Measurements from ENCODE around the gene SDK1.

SDK1 gene

DNA sequence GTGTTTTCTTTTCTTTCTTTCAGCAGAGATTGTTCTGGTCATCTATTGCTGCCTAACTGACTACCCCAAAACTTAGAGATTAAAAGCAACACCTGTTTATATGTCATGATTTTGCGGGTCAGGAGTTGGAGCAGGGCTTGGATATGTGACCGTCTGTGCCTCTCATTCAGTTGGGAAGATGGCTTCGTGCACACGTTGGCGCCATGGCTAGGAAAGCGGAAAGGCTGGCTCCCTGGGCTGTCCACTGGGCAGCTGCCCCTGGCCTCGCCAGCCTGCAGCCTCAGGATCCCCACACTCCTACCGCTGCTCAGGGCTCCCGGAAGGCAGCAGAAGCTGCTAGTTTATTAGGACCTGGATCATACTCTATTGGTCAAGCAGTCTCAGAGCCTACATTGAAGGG is 742.9 kb downstream of the SDK1 start:
- no peak overlapping the region for H3K9ac ChIP-seq (ENCODE audit: low read length in 2 of 2)
- no peaks in the 10 kb centered on the region for H3K27me3 ChIP-seq (ENCODE audit: control insufficient read depth in 1 of 2, insufficient read depth in 2 of 2, low read length in 2 of 2)
- no peaks in the 10 kb centered on the region for H3K36me3 ChIP-seq (ENCODE audit: control insufficient read depth in 2 of 2, insufficient read depth in 2 of 2, low read length in 2 of 2)
- no peaks in the 10 kb centered on the region for H3K9me3 ChIP-seq (ENCODE audit: control insufficient read depth in 2 of 2, low read length in 2 of 2)
- H3K4me1 ChIP-seq (ENCODE audit: control insufficient read depth, insufficient read depth, low read length) = no peaks in the 10 kb centered on the region
- no peak overlapping the region for H3K4me3 ChIP-seq (ENCODE audit: low read length in 2 of 2)
- H3K27ac ChIP-seq (ENCODE audit: low read length) = no peak overlapping the region

DNA sequence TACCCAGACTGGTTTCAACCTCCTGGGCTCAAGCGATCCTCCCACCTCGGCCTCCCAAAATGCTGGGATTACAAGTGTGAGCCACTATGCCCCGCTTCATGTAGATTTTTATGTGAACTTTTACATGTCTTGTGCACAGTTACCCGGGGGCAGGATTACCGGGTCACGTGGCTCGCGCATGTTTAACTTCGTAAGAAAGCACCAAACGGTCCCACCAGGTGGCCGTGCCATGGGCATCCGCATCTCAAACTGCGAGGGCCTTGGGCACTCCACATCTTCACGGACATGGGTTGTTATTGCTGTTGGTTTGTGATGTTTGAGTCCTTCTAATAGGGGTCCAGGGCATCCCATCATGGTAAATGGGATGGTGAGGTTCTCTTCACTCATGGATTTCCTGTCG is 744.4 kb downstream of the SDK1 start:
- Histone ChIP-seq H3K9ac (ENCODE audit: low read length in 2 of 2) (no peak overlapping the region), H3K27ac (ENCODE audit: low read length) (no peak overlapping the region), H3K4me3 (ENCODE audit: low read length in 2 of 2) (no peak overlapping the region), H3K27me3 (ENCODE audit: control insufficient read depth in 1 of 2, insufficient read depth in 2 of 2, low read length in 2 of 2) (no peaks in the 10 kb centered on the region), H3K9me3 (ENCODE audit: control insufficient read depth in 2 of 2, low read length in 2 of 2) (no peaks in the 10 kb centered on the region), H3K36me3 (ENCODE audit: control insufficient read depth in 2 of 2, insufficient read depth in 2 of 2, low read length in 2 of 2) (no peaks in the 10 kb centered on the region), H3K4me1 (ENCODE audit: control insufficient read depth, insufficient read depth, low read length) (no peaks in the 10 kb centered on the region)

DNA sequence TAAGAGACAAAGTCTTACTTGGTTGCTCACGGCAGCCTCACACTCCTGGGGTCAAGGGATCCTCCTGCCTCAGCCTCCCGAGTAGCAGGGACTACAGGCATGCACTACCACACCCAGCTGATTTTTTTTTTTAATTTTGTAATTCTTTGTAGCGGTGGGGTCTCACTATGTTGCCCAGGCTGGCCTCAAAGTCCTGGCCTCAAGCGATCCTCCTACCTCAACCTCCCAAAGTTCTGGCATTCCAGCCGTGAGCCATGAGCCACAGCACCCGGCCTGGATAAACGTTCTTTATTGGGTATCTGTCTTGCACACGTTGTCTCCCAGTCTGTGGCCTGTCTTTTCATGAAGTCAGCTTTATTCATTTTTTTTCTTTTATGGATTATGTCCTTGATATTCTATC is 744.9 kb downstream of the SDK1 start:
- H3K9ac ChIP-seq (ENCODE audit: low read length in 2 of 2) = no peak overlapping the region
- H3K27me3 ChIP-seq (ENCODE audit: control insufficient read depth in 1 of 2, insufficient read depth in 2 of 2, low read length in 2 of 2) = no peaks in the 10 kb centered on the region
- H3K4me3 ChIP-seq (ENCODE audit: low read length in 2 of 2) = no peak overlapping the region
- H3K9me3 ChIP-seq (ENCODE audit: control insufficient read depth in 2 of 2, low read length in 2 of 2) = no peaks in the 10 kb centered on the region
- no peak overlapping the region for H3K27ac ChIP-seq (ENCODE audit: low read length)
- H3K36me3 ChIP-seq (ENCODE audit: control insufficient read depth in 2 of 2, insufficient read depth in 2 of 2, low read length in 2 of 2) = no peaks in the 10 kb centered on the region
- H3K4me1 ChIP-seq (ENCODE audit: control insufficient read depth, insufficient read depth, low read length) = no peaks in the 10 kb centered on the region

DNA sequence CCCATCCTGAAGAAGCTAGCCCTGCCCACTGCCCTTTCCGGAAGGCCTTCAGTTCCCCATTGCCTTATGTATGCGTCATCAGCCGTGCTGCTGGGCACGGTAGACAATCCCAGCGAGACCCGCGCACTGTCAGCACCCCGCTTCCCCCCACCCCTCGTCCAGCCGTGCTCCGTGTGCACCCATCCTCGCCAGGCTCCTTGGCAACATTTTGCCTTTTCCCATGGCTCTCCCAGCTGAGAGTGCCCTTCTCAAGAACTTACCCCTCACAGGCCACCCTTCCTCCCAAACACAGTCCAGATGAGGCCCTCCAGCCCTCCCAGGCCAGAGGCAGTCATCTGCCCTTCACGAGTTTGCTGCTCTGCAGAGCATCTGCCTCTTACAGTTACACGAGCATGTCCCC is 747.3 kb downstream of the SDK1 start:
- Histone ChIP-seq H3K9ac (ENCODE audit: low read length in 2 of 2) (no peak overlapping the region), H3K27ac (ENCODE audit: low read length) (no peak overlapping the region), H3K9me3 (ENCODE audit: control insufficient read depth in 2 of 2, low read length in 2 of 2) (no peaks in the 10 kb centered on the region), H3K4me1 (ENCODE audit: control insufficient read depth, insufficient read depth, low read length) (no peaks in the 10 kb centered on the region), H3K27me3 (ENCODE audit: control insufficient read depth in 1 of 2, insufficient read depth in 2 of 2, low read length in 2 of 2) (no peaks in the 10 kb centered on the region), H3K4me3 (ENCODE audit: low read length in 2 of 2) (no peak overlapping the region), H3K36me3 (ENCODE audit: control insufficient read depth in 2 of 2, insufficient read depth in 2 of 2, low read length in 2 of 2) (no peaks in the 10 kb centered on the region)

DNA sequence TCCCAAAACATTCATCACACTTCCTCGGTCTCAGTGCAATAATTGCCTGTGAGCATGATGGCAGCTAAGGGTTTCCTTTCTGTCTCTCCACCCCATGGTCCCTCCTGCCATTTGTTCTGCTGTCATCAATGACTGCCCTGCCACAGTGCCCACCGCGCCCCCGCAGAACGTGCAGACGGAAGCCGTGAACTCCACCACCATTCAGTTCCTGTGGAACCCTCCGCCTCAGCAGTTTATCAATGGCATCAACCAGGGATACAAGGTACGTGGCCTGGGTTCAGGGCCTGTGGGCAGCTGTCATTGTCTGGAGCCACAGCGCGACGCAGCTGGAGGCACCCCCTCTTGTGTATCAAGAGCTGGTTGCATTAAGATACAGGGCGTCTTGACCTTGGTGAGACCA is 748.1 kb downstream of the SDK1 start:
- Histone ChIP-seq H3K9me3 (ENCODE audit: control insufficient read depth in 2 of 2, low read length in 2 of 2) (no peaks in the 10 kb centered on the region), H3K9ac (ENCODE audit: low read length in 2 of 2) (no peak overlapping the region), H3K4me1 (ENCODE audit: control insufficient read depth, insufficient read depth, low read length) (no peaks in the 10 kb centered on the region), H3K4me3 (ENCODE audit: low read length in 2 of 2) (no peak overlapping the region), H3K27ac (ENCODE audit: low read length) (no peak overlapping the region), H3K27me3 (ENCODE audit: control insufficient read depth in 1 of 2, insufficient read depth in 2 of 2, low read length in 2 of 2) (no peaks in the 10 kb centered on the region), H3K36me3 (ENCODE audit: control insufficient read depth in 2 of 2, insufficient read depth in 2 of 2, low read length in 2 of 2) (no peaks in the 10 kb centered on the region)

DNA sequence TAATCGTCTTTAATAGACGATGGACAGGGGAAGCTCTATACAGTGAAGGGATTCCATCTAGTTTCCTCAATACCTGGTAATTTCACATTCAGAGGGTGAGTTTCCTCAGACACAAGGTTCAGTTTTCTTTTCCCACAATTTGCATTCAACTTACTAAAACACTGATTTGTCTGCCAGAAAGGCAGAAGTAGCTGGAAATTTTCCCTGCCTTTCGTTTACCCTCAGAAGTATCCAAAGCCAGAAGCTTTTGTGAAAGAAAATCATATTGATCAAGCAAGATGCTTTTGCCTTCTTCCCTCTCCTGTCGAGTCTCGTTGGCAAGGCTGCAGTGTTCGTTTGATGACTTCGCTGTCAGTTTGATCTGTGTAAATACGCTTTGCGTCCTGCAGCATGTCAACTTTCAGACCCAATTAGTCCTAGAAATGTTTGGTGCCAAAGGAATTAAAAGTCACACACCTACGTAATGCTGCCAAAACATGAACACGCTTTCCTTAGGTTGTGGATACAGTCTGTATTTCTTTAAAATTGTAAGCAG is 749.1 kb downstream of the SDK1 start:
- Histone ChIP-seq H3K9ac (ENCODE audit: low read length in 2 of 2) (no peak overlapping the region), H3K4me1 (ENCODE audit: control insufficient read depth, insufficient read depth, low read length) (no peaks in the 10 kb centered on the region), H3K4me3 (ENCODE audit: low read length in 2 of 2) (no peak overlapping the region), H3K9me3 (ENCODE audit: control insufficient read depth in 2 of 2, low read length in 2 of 2) (no peaks in the 10 kb centered on the region), H3K27ac (ENCODE audit: low read length) (no peak overlapping the region), H3K27me3 (ENCODE audit: control insufficient read depth in 1 of 2, insufficient read depth in 2 of 2, low read length in 2 of 2) (no peaks in the 10 kb centered on the region), H3K36me3 (ENCODE audit: control insufficient read depth in 2 of 2, insufficient read depth in 2 of 2, low read length in 2 of 2) (no peaks in the 10 kb centered on the region)

DNA sequence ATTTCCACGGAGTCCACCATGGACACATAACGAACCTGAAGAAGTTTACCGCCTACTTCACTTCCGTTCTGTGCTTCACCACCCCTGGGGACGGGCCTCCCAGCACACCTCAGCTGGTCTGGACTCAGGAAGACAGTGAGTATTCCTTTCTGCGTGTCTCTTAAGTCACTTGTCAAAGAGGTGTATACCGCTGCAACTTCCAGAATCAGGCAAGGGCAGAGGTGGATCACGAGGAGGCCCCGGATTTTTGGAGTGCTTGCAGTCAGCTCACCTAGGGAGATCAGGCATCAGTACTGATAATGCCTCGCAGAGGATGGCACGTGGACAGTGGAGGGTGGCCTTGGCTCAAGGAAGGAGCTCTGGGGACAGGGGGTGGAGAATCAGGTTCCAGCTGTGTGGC is 750.6 kb downstream of the SDK1 start:
- Histone ChIP-seq H3K36me3 (ENCODE audit: control insufficient read depth in 2 of 2, insufficient read depth in 2 of 2, low read length in 2 of 2) (no peaks in the 10 kb centered on the region), H3K27ac (ENCODE audit: low read length) (no peak overlapping the region), H3K4me1 (ENCODE audit: control insufficient read depth, insufficient read depth, low read length) (no peaks in the 10 kb centered on the region), H3K9me3 (ENCODE audit: control insufficient read depth in 2 of 2, low read length in 2 of 2) (no peaks in the 10 kb centered on the region), H3K9ac (ENCODE audit: low read length in 2 of 2) (no peak overlapping the region), H3K27me3 (ENCODE audit: control insufficient read depth in 1 of 2, insufficient read depth in 2 of 2, low read length in 2 of 2) (no peaks in the 10 kb centered on the region), H3K4me3 (ENCODE audit: low read length in 2 of 2) (no peak overlapping the region)

DNA sequence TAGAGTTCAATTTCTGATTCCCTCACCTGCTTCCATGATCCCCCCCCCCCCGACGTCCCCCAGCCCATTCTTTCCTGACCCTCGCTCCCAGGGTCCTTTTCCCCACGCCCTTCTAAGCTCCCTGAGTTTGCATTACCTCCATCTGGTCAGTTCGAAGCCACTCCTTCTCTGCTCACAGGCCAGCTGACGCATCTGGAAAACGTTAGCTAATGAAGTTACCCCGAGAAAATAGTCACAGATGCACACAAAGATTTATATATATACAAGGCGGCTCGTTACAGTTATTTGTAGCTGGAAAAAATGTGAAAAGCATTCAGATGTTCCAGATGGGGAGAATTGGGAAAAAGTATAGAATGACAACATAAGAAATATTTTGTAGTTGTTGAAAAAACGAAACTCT is 751.1 kb downstream of the SDK1 start:
- H3K27ac ChIP-seq (ENCODE audit: low read length) = no peak overlapping the region
- H3K4me3 ChIP-seq (ENCODE audit: low read length in 2 of 2) = no peak overlapping the region
- H3K4me1 ChIP-seq (ENCODE audit: control insufficient read depth, insufficient read depth, low read length) = no peaks in the 10 kb centered on the region
- no peaks in the 10 kb centered on the region for H3K9me3 ChIP-seq (ENCODE audit: control insufficient read depth in 2 of 2, low read length in 2 of 2)
- H3K27me3 ChIP-seq (ENCODE audit: control insufficient read depth in 1 of 2, insufficient read depth in 2 of 2, low read length in 2 of 2) = no peaks in the 10 kb centered on the region
- no peaks in the 10 kb centered on the region for H3K36me3 ChIP-seq (ENCODE audit: control insufficient read depth in 2 of 2, insufficient read depth in 2 of 2, low read length in 2 of 2)
- no peak overlapping the region for H3K9ac ChIP-seq (ENCODE audit: low read length in 2 of 2)

DNA sequence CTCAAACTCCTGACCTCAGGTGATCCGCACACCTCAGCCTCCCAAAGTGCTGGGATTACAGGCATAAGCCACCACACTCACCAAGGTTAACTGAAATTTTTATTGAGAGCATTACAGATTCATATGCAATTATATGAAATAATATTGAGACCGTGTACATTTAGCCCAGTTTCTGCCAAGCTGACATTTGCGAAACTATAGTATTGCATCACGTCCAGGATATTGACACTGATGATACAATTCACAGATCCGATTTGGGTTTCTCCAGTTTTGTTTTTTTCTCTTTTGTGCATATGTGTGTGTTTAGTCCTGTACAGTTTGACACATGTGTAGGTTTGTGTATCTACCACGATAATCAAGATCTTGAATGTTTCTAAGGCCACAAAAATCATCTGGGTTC is 753.1 kb downstream of the SDK1 start:
- Histone ChIP-seq H3K27ac (ENCODE audit: low read length) (no peak overlapping the region), H3K4me3 (ENCODE audit: low read length in 2 of 2) (no peak overlapping the region), H3K9ac (ENCODE audit: low read length in 2 of 2) (no peak overlapping the region), H3K27me3 (ENCODE audit: control insufficient read depth in 1 of 2, insufficient read depth in 2 of 2, low read length in 2 of 2) (no peaks in the 10 kb centered on the region), H3K4me1 (ENCODE audit: control insufficient read depth, insufficient read depth, low read length) (no peaks in the 10 kb centered on the region), H3K36me3 (ENCODE audit: control insufficient read depth in 2 of 2, insufficient read depth in 2 of 2, low read length in 2 of 2) (no peaks in the 10 kb centered on the region), H3K9me3 (ENCODE audit: control insufficient read depth in 2 of 2, low read length in 2 of 2) (no peaks in the 10 kb centered on the region)

DNA sequence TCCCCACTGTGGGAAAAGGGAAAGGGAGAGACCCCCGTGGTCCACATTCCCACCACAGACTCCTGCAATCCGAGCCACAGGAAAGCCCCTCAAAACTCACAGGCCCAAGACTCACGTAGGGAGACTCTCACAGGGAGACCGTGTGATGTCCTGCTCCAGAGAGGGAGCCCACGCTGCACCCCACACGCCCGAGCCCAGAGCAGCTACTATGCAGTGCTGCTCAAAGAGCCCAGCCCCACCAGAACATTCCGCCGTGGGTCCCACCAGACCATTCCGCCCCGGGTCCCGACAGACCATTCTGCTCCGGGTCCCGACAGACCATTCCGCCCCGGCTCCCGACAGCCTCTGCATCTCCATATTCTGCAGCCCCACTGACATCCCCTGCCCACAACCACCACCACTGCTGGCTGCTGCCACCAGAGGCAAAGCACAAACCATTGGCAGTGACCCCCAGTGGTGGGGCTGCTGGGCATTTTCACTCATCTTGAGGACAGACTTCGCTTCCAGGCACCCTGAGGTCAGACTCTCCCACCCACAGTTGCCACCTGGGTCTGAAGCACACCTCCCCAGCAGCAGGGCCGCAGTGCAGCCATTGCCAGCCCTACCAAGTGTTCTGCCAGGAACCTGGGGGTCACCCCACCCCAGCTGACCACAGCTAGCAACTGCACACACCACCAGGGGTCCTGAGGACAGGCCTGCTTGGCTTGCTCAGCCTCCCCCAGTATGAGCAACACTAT is 755.7 kb downstream of the SDK1 start:
- Histone ChIP-seq H3K9ac (ENCODE audit: low read length in 2 of 2) (no peak overlapping the region), H3K27me3 (ENCODE audit: control insufficient read depth in 1 of 2, insufficient read depth in 2 of 2, low read length in 2 of 2) (no peaks in the 10 kb centered on the region), H3K27ac (ENCODE audit: low read length) (no peak overlapping the region), H3K9me3 (ENCODE audit: control insufficient read depth in 2 of 2, low read length in 2 of 2) (no peaks in the 10 kb centered on the region), H3K4me3 (ENCODE audit: low read length in 2 of 2) (no peak overlapping the region), H3K36me3 (ENCODE audit: control insufficient read depth in 2 of 2, insufficient read depth in 2 of 2, low read length in 2 of 2) (no peaks in the 10 kb centered on the region), H3K4me1 (ENCODE audit: control insufficient read depth, insufficient read depth, low read length) (no peaks in the 10 kb centered on the region)

DNA sequence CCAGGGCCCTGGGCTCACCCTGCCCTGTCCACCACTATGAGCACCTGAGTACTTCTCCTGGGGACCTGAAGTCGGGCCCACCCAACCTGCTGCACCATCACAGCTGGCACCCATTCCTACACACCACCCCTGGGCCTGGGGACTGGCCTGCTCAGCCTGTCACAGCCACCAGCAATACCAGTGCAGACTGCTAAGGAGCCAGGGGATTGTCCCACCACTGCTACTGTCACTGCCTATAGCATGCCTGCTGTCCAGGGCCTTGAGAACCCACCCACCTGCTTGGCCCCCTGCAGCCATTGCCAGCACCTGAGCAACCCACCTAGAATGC is 756.2 kb downstream of the SDK1 start:
- no peak overlapping the region for H3K27ac ChIP-seq (ENCODE audit: low read length)
- H3K36me3 ChIP-seq (ENCODE audit: control insufficient read depth in 2 of 2, insufficient read depth in 2 of 2, low read length in 2 of 2) = no peaks in the 10 kb centered on the region

More for the DNA sequence above, 756.2 kb downstream of the SDK1 start:
- H3K4me1 ChIP-seq (ENCODE audit: control insufficient read depth, insufficient read depth, low read length) = no peaks in the 10 kb centered on the region
- H3K9ac ChIP-seq (ENCODE audit: low read length in 2 of 2) = no peak overlapping the region
- H3K27me3 ChIP-seq (ENCODE audit: control insufficient read depth in 1 of 2, insufficient read depth in 2 of 2, low read length in 2 of 2) = no peaks in the 10 kb centered on the region
- H3K4me3 ChIP-seq (ENCODE audit: low read length in 2 of 2) = no peak overlapping the region
- no peaks in the 10 kb centered on the region for H3K9me3 ChIP-seq (ENCODE audit: control insufficient read depth in 2 of 2, low read length in 2 of 2)

Measured in stomach smooth muscle (tissue), 2 donors.